ENCODE measurements around the gene PRKCA.

DNA sequence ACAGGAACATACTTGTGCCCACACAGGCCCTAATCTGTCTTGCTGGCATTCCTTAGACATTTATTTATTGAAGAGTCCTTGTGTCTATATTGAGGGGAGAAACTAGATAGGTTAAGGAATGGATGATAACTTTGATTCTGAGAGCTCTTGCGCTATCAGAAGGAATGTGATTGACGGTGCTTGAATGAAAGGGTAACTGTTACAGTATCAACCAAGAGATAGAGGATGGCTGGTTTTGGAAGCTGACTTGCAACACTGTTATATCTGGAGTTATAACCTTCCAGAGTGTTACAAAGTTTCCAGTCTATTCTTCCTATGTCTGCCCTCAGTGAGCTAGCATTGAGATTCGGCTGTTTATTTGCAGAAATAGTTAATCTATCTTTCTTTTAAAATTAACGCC, 36.5 kb downstream of the PRKCA start:
- TF ChIP-seq POLR2A (IDR thresholded peaks at IDR 0.05): no peak
- TF ChIP-seq, protein P1, sequence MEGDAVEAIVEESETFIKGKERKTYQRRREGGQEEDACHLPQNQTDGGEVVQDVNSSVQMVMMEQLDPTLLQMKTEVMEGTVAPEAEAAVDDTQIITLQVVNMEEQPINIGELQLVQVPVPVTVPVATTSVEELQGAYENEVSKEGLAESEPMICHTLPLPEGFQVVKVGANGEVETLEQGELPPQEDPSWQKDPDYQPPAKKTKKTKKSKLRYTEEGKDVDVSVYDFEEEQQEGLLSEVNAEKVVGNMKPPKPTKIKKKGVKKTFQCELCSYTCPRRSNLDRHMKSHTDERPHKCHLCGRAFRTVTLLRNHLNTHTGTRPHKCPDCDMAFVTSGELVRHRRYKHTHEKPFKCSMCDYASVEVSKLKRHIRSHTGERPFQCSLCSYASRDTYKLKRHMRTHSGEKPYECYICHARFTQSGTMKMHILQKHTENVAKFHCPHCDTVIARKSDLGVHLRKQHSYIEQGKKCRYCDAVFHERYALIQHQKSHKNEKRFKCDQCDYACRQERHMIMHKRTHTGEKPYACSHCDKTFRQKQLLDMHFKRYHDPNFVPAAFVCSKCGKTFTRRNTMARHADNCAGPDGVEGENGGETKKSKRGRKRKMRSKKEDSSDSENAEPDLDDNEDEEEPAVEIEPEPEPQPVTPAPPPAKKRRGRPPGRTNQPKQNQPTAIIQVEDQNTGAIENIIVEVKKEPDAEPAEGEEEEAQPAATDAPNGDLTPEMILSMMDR (IDR thresholded peaks at IDR 0.05): no peak
